H1 (cell line): ENCODE measurements around the gene DSG2. TPM values are rescaled to one million over a fixed set of nuclear protein-coding genes. Genes with fewer than 3 reads are reported as not detected.

ENCODE experiments used
- CTCF ChIA-PET: fragments of 300-600 bp; sonication (Branson Sonifier 250); formaldehyde crosslinking; loops from one replicate; lab custom pipeline; 2021; ENCODE audit not compliant: partially characterized antibody; lab: Charles Lee
- POLR2A ChIA-PET: fragments of 300-600 bp; sonication (Branson Sonifier 250); formaldehyde crosslinking; loops from one replicate; lab custom pipeline; 2021; ENCODE audit warnings: inconsistent platforms; ENCODE audit not compliant: partially characterized antibody; lab: Charles Lee
- DNase-seq, 2 experiments: peaks; one replicate each; pipeline versions ENCODE4 v3.0.0 to v3.0.0-alpha.2; 2010 to 2022; ENCODE audit warnings: low spot score in 2 of 2, low read depth in 1 of 2, mixed read lengths in 1 of 2
- FAIRE-seq: peaks from 2 replicates; lab custom pipeline; 2011; peaks lifted over from hg19 to GRCh38; lab: Jason Lieb, UNC
- H2AFZ ChIP-seq: 2 replicates; pipeline ENCODE4 v1.8.1; 2012; ENCODE audit warnings: low read length, inconsistent platforms
- H2AK5ac ChIP-seq: 2 replicates; pipeline ENCODE4 v1.6.1; 2013; ENCODE audit warnings: low read depth, low read length
- H2BK120ac ChIP-seq: replicated peaks from 2 replicates; pipeline ENCODE3; 2013; ENCODE audit warnings: low read depth, low read length, inconsistent platforms
- H2BK12ac ChIP-seq: 2 replicates; pipeline ENCODE4 v1.6.1; 2013; ENCODE audit warnings: low read depth, low read length
- H2BK15ac ChIP-seq: 2 replicates; pipeline ENCODE4 v1.6.1; 2013; ENCODE audit warnings: low read length
- H2BK20ac ChIP-seq: 2 replicates; pipeline ENCODE4 v1.6.1; 2013; ENCODE audit warnings: low read length
- H2BK5ac ChIP-seq: 2 replicates; pipeline ENCODE4 v1.6.1; 2013; ENCODE audit warnings: low read depth, low read length
- H3K14ac ChIP-seq: 2 replicates; pipeline ENCODE4 v1.6.1; 2013; ENCODE audit warnings: inconsistent platforms; ENCODE audit not compliant: insufficient read length
- H3K18ac ChIP-seq: 2 replicates; pipeline ENCODE4 v1.6.1; 2013; ENCODE audit warnings: low read length; ENCODE audit errors: extremely low read depth
- H3K23ac ChIP-seq: 2 replicates; pipeline ENCODE4 v1.6.1; 2013; ENCODE audit warnings: inconsistent platforms; ENCODE audit not compliant: insufficient read length
- H3K23me2 ChIP-seq: 2 replicates; pipeline ENCODE4 v1.6.1; 2013; ENCODE audit warnings: low read depth, low read length
- H3K27ac ChIP-seq: 2 replicates; pipeline ENCODE4 v1.6.1; 2011; ENCODE audit warnings: low read depth, low read length, inconsistent platforms
- H3K27me3 ChIP-seq, 4 experiments: replicated peaks in 1 of 4; 1 replicate in 1 of 4; 2 replicates in 3 of 4; pipeline versions ENCODE4 v1.6.1 to v1.8.1; 2011 to 2013; ENCODE audit warnings: low read length in 3 of 4, mild to moderate bottlenecking in 3 of 4, inconsistent platforms in 2 of 4, mixed read lengths in 2 of 4, moderate library complexity in 1 of 4; ENCODE audit not compliant: control insufficient read depth in 3 of 4, insufficient read depth in 3 of 4; ENCODE audit errors: extremely low read depth in 1 of 4
- H3K36me3 ChIP-seq, 4 experiments: 2 replicates each; pipeline versions ENCODE4 v1.6.1 to v1.8.1; 2011 to 2013; ENCODE audit warnings: mild to moderate bottlenecking in 4 of 4, low read length in 3 of 4, moderate library complexity in 2 of 4, control low read depth in 1 of 4, inconsistent platforms in 1 of 4; ENCODE audit not compliant: insufficient read depth in 4 of 4, control insufficient read depth in 2 of 4
- H3K4ac ChIP-seq: replicated peaks from 2 replicates; pipeline ENCODE3; 2013; ENCODE audit warnings: low read length, low read depth, mixed read lengths, inconsistent platforms; ENCODE audit not compliant: insufficient read length
- H3K4me1 ChIP-seq, 4 experiments: replicated peaks in 1 of 4; 1 replicate in 1 of 4; 2 replicates in 3 of 4; pipeline versions ENCODE4 v1.6.1 to v1.8.1; 2011 to 2013; ENCODE audit warnings: low read length in 3 of 4, inconsistent platforms in 2 of 4, mixed read lengths in 1 of 4; ENCODE audit not compliant: insufficient read depth in 4 of 4, control insufficient read depth in 3 of 4
- H3K4me2 ChIP-seq, 2 experiments: 2 replicates each; pipeline versions ENCODE4 v1.6.1 to v1.8.1; 2011 to 2013; ENCODE audit warnings: low read depth in 2 of 2, low read length in 2 of 2, control low read depth in 1 of 2, inconsistent platforms in 1 of 2, mild to moderate bottlenecking in 1 of 2; ENCODE audit not compliant: insufficient read depth in 1 of 2
- H3K4me3 ChIP-seq, 4 experiments: fragments of 200-600, 300-600 bp in 1 of 4; sonication (generic), shearing (Covaris generic), sonication (Bioruptor Twin) in 1 of 4; 2 replicates each; pipeline versions ENCODE4 v1.5.1 to v1.8.1; 2011 to 2016; ENCODE audit warnings: low read length in 4 of 4, low read depth in 3 of 4, control low read depth in 2 of 4, inconsistent platforms in 2 of 4, mild to moderate bottlenecking in 2 of 4, mixed read lengths in 1 of 4, moderate library complexity in 1 of 4; ENCODE audit not compliant: insufficient read depth in 2 of 4; ENCODE audit errors: extremely low read depth in 1 of 4
- H3K56ac ChIP-seq: replicated peaks from 2 replicates; pipeline ENCODE3; 2013; ENCODE audit warnings: low read depth, mild to moderate bottlenecking, mixed read lengths, low read length, inconsistent platforms; ENCODE audit not compliant: insufficient read length
- H3K79me1 ChIP-seq: 2 replicates; pipeline ENCODE4 v1.6.1; 2013; ENCODE audit warnings: low read depth, low read length, control low read depth
- H3K79me2 ChIP-seq, 2 experiments: 2 replicates each; pipeline versions ENCODE4 v1.6.1 to v1.8.1; 2012 to 2013; ENCODE audit warnings: low read length in 2 of 2, mild to moderate bottlenecking in 2 of 2, inconsistent platforms in 1 of 2; ENCODE audit not compliant: insufficient read depth in 2 of 2, control insufficient read depth in 1 of 2
- H3K9ac ChIP-seq, 4 experiments: replicated peaks in 1 of 4; 1 replicate in 1 of 4; 2 replicates in 3 of 4; pipeline versions ENCODE4 v1.6.1 to v1.8.1; 2011 to 2013; ENCODE audit warnings: low read depth in 3 of 4, low read length in 3 of 4, control low read depth in 2 of 4, mild to moderate bottlenecking in 2 of 4, moderate library complexity in 2 of 4, inconsistent platforms in 1 of 4; ENCODE audit errors: extremely low read depth in 1 of 4
- H3K9me3 ChIP-seq, 2 experiments: 2 replicates each; pipeline versions ENCODE4 v1.6.1 to v1.8.1; 2012 to 2013; ENCODE audit warnings: mild to moderate bottlenecking in 2 of 2, moderate library complexity in 2 of 2, control low read depth in 1 of 2, inconsistent platforms in 1 of 2, low read depth in 1 of 2, low read length in 1 of 2, mixed read lengths in 1 of 2; ENCODE audit not compliant: insufficient read depth in 2 of 2
- H4K20me1 ChIP-seq, 2 experiments: replicated peaks in 1 of 2; 2 replicates each; pipeline versions ENCODE3 to v1.8.1; 2011 to 2013; ENCODE audit warnings: inconsistent platforms in 2 of 2, low read length in 2 of 2, mild to moderate bottlenecking in 1 of 2; ENCODE audit not compliant: insufficient read depth in 2 of 2, control insufficient read depth in 1 of 2
- H4K5ac ChIP-seq: 2 replicates; pipeline ENCODE4 v1.6.1; 2013; ENCODE audit warnings: low read length, low read depth, mixed read lengths, inconsistent platforms; ENCODE audit not compliant: insufficient read length
- H4K8ac ChIP-seq: 2 replicates; pipeline ENCODE4 v1.8.0; 2013; ENCODE audit warnings: mild to moderate bottlenecking, moderate library complexity, low read length, inconsistent platforms; ENCODE audit not compliant: insufficient read depth; ENCODE audit errors: extremely low read depth
- H4K91ac ChIP-seq: replicated peaks from 2 replicates; pipeline ENCODE3; 2013; ENCODE audit warnings: low read length, mixed read lengths, inconsistent platforms; ENCODE audit not compliant: insufficient read length
- POLR2AphosphoS5 ChIP-seq: IDR thresholded peaks from 2 replicates; pipeline ENCODE4 v1.6.1; 2011; ENCODE audit warnings: low read depth, low read length
- RFX5 ChIP-seq: IDR thresholded peaks from 2 replicates; pipeline ENCODE4 v1.6.1; 2011; ENCODE audit warnings: low read depth, low read length, improper control_type of control experiment, borderline replicate concordance
- TCF12 ChIP-seq: IDR thresholded peaks from 2 replicates; pipeline ENCODE4 v1.6.1; 2011; ENCODE audit warnings: low read depth, mild to moderate bottlenecking, low read length
- WGBS, 2 experiments: shearing (Covaris generic) in 1 of 2; methylation state at CpG; one replicate each; pipeline versions ENCODE4 v1.1.6 to v1.1.7; 2013 to 2015; ENCODE audit warnings: low lambda C conversion rate in 2 of 2, mixed read lengths in 2 of 2, inconsistent platforms in 1 of 2, low coverage in 1 of 2, missing lambda C conversion rate in 1 of 2; ENCODE audit not compliant: insufficient replicate concordance in 2 of 2, insufficient coverage in 1 of 2, insufficient read length in 1 of 2; ENCODE audit errors: extremely low coverage in 1 of 2, missing lambda C conversion rate in 1 of 2; 5-methylcytosine and 5-hydroxymethylcytosine counted together
- polyA plus RNA-seq, 7 experiments: library from polyadenylated mRNA; depleted of rRNA in 3 of 7; stranded (reverse) in 5 of 7; unstranded in 2 of 7; fragments of >200 nt in 5 of 7; fragments of 200-250 nt in 2 of 7; gene quantifications; 1 replicate in 5 of 7; 2 replicates in 1 of 7; 4 replicates in 1 of 7; pipeline versions ENCODE4 v1.2.1 to v1.2.3, GENCODE V29; 2011 to 2013; ENCODE audit warnings: missing spikeins in 2 of 7, mixed read lengths in 2 of 7
- total RNA-seq: library from RNA; stranded (reverse); fragmentation: NEBNext Ultra II Directional; extraction: Animal tissue kit (Norgen Biotek cat#: 25700); gene quantifications from 2 replicates; pipeline ENCODE4 v1.2.1, GENCODE V29; 2021

The DSG2 gene
- total and polyA plus RNA-seq, 2 of the 8 experiments (the other 6 are each of a cell fraction or from before 2014, with no cell fraction given), result 60.1 to 144 TPM

DNA sequence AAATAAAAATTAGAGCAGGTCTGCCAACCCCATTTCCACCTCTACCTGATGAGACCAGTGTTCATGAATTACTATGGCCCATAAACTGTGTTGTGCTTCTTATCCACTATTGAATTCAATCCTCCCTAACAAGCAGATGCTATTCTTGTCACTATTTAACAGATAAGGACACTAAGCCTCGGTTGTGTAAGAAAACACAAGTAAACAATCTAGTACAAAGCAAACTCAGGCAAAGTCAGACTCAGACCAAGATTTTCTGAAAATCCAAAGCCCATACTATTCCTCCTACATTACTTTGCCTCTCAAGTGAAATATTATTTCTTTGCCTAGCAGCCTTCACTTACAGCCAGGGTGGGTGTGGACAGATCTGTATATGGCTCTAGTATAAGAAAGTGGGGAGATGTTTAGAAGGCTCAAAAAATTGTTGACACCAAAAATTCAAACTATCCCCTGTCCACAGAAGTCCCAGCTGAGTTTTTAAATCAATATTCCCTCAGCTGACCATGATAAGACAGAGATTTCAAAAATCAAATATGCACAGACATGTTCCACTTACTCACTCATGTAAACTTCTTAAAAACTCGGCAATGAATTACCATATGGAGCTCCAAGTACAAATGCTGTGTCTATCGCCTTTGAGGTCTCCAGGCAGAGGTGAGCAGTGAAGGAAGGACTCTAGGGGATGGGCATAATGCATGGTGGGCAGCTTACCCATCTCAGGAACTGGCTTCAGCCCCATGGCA is 77.7 kb downstream of the DSG2 start:
- DNase-seq (no peak), FAIRE-seq (no peak)
- H3K79me1 ChIP-seq, result no peaks in the 10 kb centered on the region
- ChIA-PET CTCF (interaction anchor here (1.4 kb wide), 2 partner anchors 10 to 149 kb away, joined by 3 to 5 read pairs; no protein-coding TSS in a partner anchor), POLR2A (no interaction called here)
- no peak overlapping the region for H3K23ac ChIP-seq
- H3K4me3 ChIP-seq, result no peak overlapping the region
- H4K91ac ChIP-seq, result no peak overlapping the region
- H2BK5ac ChIP-seq, result no peak overlapping the region
- no peak overlapping the region for H2BK15ac ChIP-seq
- no peaks in the 10 kb centered on the region for H3K23me2 ChIP-seq
- H2BK12ac ChIP-seq, result no peak overlapping the region
- no peak overlapping the region for H2BK120ac ChIP-seq
- no peak overlapping the region for H3K4ac ChIP-seq
- TF ChIP-seq POLR2AphosphoS5, result no peak
- TF ChIP-seq RFX5, result no peak
- TF ChIP-seq TCF12, result no peak
- no peak overlapping the region for H3K27ac ChIP-seq
- H3K56ac ChIP-seq, result no peak overlapping the region
- no peaks in the 10 kb centered on the region for H4K20me1 ChIP-seq
- no peak overlapping the region for H2BK20ac ChIP-seq
- no peaks in the 10 kb centered on the region for H3K4me1 ChIP-seq
- no peak overlapping the region for H4K5ac ChIP-seq
- no peaks in the 10 kb centered on the region for H3K27me3 ChIP-seq
- H3K9me3 ChIP-seq, result no peaks in the 10 kb centered on the region
- H4K8ac ChIP-seq, result no peak overlapping the region; the same call in 1 of the 2 replicates
- no peak overlapping the region for H3K4me2 ChIP-seq
- WGBS, 2 experiments, result 91% methylated on average over 3 of the region's 3 CpGs; no CpG with 5 or more reads in 1 of the 2 experiments
- no peak overlapping the region for H3K14ac ChIP-seq
- no peak overlapping the region for H2AFZ ChIP-seq
- no peak overlapping the region for H2AK5ac ChIP-seq
- no peaks in the 10 kb centered on the region for H3K79me2 ChIP-seq
- H3K18ac ChIP-seq, result no peak overlapping the region
- H3K36me3 ChIP-seq, result no peaks in the 10 kb centered on the region
- no peak overlapping the region for H3K9ac ChIP-seq
